ENCODE measurements around the gene HOXC4.
A peak's percentile ranks its signal among the peaks of the same experiment; 100 is the strongest.

The HOXC4 gene

GRCh38 chr12:54051874-54052437 is 1.7 kb upstream of the HOXC4 start (continued):
- no peak for TF ChIP-seq ZNF292 (tag by site-specific recombination; IDR thresholded peaks at IDR 0.05; ENCODE audit: borderline replicate concordance, low read depth)
- TF ChIP-seq ZNF571 (tag by site-specific recombination; IDR thresholded peaks at IDR 0.05), result no peak
- peak; percentile 94 for TF ChIP-seq INSM2 (tag by site-specific recombination; IDR thresholded peaks at IDR 0.05)
- no peak for TF ChIP-seq ZBTB10 (tag by site-specific recombination; IDR thresholded peaks at IDR 0.05)
- TF ChIP-seq ZNF776 (tag by site-specific recombination; IDR thresholded peaks at IDR 0.05; ENCODE audit: borderline replicate concordance), result no peak
- peak; percentile 87 for TF ChIP-seq ZNF2 (tag by site-specific recombination; IDR thresholded peaks at IDR 0.05)
- TF ChIP-seq FEZF1 (tag by site-specific recombination; IDR thresholded peaks at IDR 0.05), result peak; percentile 99
- TF ChIP-seq ZFP41 (tag by site-specific recombination; IDR thresholded peaks at IDR 0.05; ENCODE audit: borderline replicate concordance), result no peak
- no peak for TF ChIP-seq PRDM10 (tag by site-specific recombination; IDR thresholded peaks at IDR 0.05)
- no peak for TF ChIP-seq ZNF623 (tag by site-specific recombination; IDR thresholded peaks at IDR 0.05)
- TF ChIP-seq ZNF664 (tag by site-specific recombination; IDR thresholded peaks at IDR 0.05), result peak; percentile 80
- peak; percentile 98 for TF ChIP-seq ZXDB (tag by site-specific recombination; IDR thresholded peaks at IDR 0.05)
- no peak for TF ChIP-seq ZNF48 (tag by site-specific recombination; IDR thresholded peaks at IDR 0.05)
- TF ChIP-seq ZBTB48 (tag by site-specific recombination; IDR thresholded peaks at IDR 0.05), result no peak; the same call in 1 of the 2 replicates
- peak; percentile 82; the same call in 1 of the 2 replicates for TF ChIP-seq KLF7 (tag by site-specific recombination; IDR thresholded peaks at IDR 0.05; ENCODE audit: borderline replicate concordance)
- peak; percentile 94 for TF ChIP-seq TSHZ1 (tag by site-specific recombination; IDR thresholded peaks at IDR 0.05; ENCODE audit: borderline replicate concordance)
- peak; percentile 97 for TF ChIP-seq IKZF3 (tag by site-specific recombination; IDR thresholded peaks at IDR 0.05)
- no peak for TF ChIP-seq ZNF404 (tag by site-specific recombination; IDR thresholded peaks at IDR 0.05)
- TF ChIP-seq ZBTB44 (tag by site-specific recombination; IDR thresholded peaks at IDR 0.05), result peak; percentile 94
- TF ChIP-seq ZNF548 (tag by site-specific recombination; IDR thresholded peaks at IDR 0.05), result no peak
- TF ChIP-seq ZNF530 (tag by site-specific recombination; IDR thresholded peaks at IDR 0.05; ENCODE audit: low read depth), result no peak
- TF ChIP-seq BCL6B (tag by site-specific recombination; IDR thresholded peaks at IDR 0.05), result peak; percentile 86
- TF ChIP-seq ZNF677 (tag by site-specific recombination; IDR thresholded peaks at IDR 0.05), result no peak
- peak; percentile 100 for TF ChIP-seq ZSCAN30 (tag by site-specific recombination; IDR thresholded peaks at IDR 0.05)
- no peak for TF ChIP-seq RBAK (tag by site-specific recombination; IDR thresholded peaks at IDR 0.05)
- no peak for TF ChIP-seq GLI4 (tag by site-specific recombination; IDR thresholded peaks at IDR 0.05)

All from HEK293 (cell line).